GM12878 (cell line): Measurements from ENCODE around the gene IGFBP2. TPM values are rescaled to one million over a fixed set of nuclear protein-coding genes. Genes with fewer than 3 reads are reported as not detected.
A peak's percentile ranks its signal among the peaks of the same experiment; 100 is the strongest.

ENCODE experiments used
- ATAC-seq: fragments of 200-7000 bp; cut with Tn5 transposase; 3 replicates; pipeline ENCODE4 v1.9.1; 2020; ENCODE audit warnings: mild to moderate bottlenecking, moderate library complexity
- BruUV-seq: library from RNA; stranded (reverse); fragments of 400-500 nt; replicated peaks from 2 replicates; lab custom pipeline; 2021; lab: Mats Ljungman, UMichigan
- CTCF ChIA-PET: fragments of 300-600 bp; sonication (Branson Sonifier 250); formaldehyde crosslinking; extraction: SDS; loops from one replicate; lab custom pipeline; 2021; ENCODE audit warnings: inconsistent platforms; lab: Yijun Ruan, JAX
- POLR2A ChIA-PET: fragments of 350-600 bp; formaldehyde crosslinking; extraction: SDS; loops from one replicate; lab custom pipeline; 2021; ENCODE audit warnings: inconsistent platforms; lab: Charles Lee
- RAD21 ChIA-PET: fragments of 300-600 bp; sonication (Branson Sonifier 250); formaldehyde crosslinking; loops from one replicate; lab custom pipeline; 2023; ENCODE audit warnings: antibody characterized with exemption; ENCODE audit not compliant: unreplicated experiment; lab: Charles Lee
- SMC1A ChIA-PET: fragments of 300-600 bp; sonication (Branson Sonifier 250); formaldehyde crosslinking; loops from one replicate; lab custom pipeline; 2023; ENCODE audit not compliant: unreplicated experiment, uncharacterized antibody; lab: Charles Lee
- DNase-seq: peaks from one replicate; pipeline ENCODE4 v3.0.0-alpha.2; 2011; ENCODE audit warnings: low read depth, low spot score
- FAIRE-seq: peaks from 3 replicates; lab custom pipeline; 2011; peaks lifted over from hg19 to GRCh38; lab: Jason Lieb, UNC
- H2AFZ ChIP-seq: 2 replicates; pipeline ENCODE4 v1.6.0; 2011; ENCODE audit warnings: low read depth, low read length, control low read depth; ENCODE audit not compliant: control insufficient read depth
- H3K27ac ChIP-seq: 2 replicates; pipeline ENCODE4 v1.5.1; 2011; ENCODE audit warnings: control low read depth; ENCODE audit not compliant: control insufficient read depth, insufficient read depth
- H3K27me3 ChIP-seq, 2 experiments: replicated peaks in 1 of 2; 2 replicates each; pipeline versions ENCODE4 v1.6.0 to v1.6.1; 2011; ENCODE audit warnings: low read length in 1 of 2; ENCODE audit not compliant: control insufficient read depth in 2 of 2, insufficient read depth in 2 of 2
- H3K36me3 ChIP-seq, 2 experiments: 2 replicates each; pipeline ENCODE4 v1.5.1; 2011; ENCODE audit warnings: low read length in 1 of 2; ENCODE audit not compliant: control insufficient read depth in 2 of 2, insufficient read depth in 2 of 2
- H3K4me1 ChIP-seq: 2 replicates; pipeline ENCODE4 v1.6.1; 2011; ENCODE audit warnings: mild to moderate bottlenecking, low read length, moderate library complexity, mixed read lengths; ENCODE audit not compliant: control insufficient read depth, insufficient read depth
- H3K4me2 ChIP-seq: 2 replicates; pipeline ENCODE4 v1.6.0; 2011; ENCODE audit warnings: control low read depth; ENCODE audit not compliant: control insufficient read depth, insufficient read depth
- H3K4me3 ChIP-seq: fragments of 200-600 bp; sonication (generic); 2 replicates; pipeline ENCODE4 v1.5.1; 2016
- H3K79me2 ChIP-seq: 2 replicates; pipeline ENCODE4 v1.6.0; 2011; ENCODE audit warnings: low read length; ENCODE audit not compliant: control insufficient read depth, insufficient read depth
- H3K9ac ChIP-seq: 2 replicates; pipeline ENCODE4 v1.8.0; 2011; ENCODE audit warnings: low read length, control low read depth, mixed read lengths; ENCODE audit not compliant: control insufficient read depth, insufficient read depth
- H3K9me3 ChIP-seq: replicated peaks from 3 replicates; pipeline ENCODE4 v1.5.1; 2011; ENCODE audit warnings: mild to moderate bottlenecking, low read length; ENCODE audit not compliant: control insufficient read depth, insufficient read depth
- H4K20me1 ChIP-seq: 2 replicates; pipeline ENCODE4 v1.6.0; 2011; ENCODE audit not compliant: control insufficient read depth, insufficient read depth
- CBX5 ChIP-seq: sonication (generic); IDR thresholded peaks from 2 replicates; pipeline ENCODE4 v1.6.1; 2016; ENCODE audit warnings: low read depth, moderate library complexity, mild to moderate bottlenecking, inconsistent platforms
- IKZF1 ChIP-seq: fragments of 450-650 bp; conservative IDR thresholded peaks from 2 replicates; pipeline ENCODE4 v1.6.1; 2017; ENCODE audit warnings: antibody characterized with exemption, mild to moderate bottlenecking
- SMC3 ChIP-seq: IDR thresholded peaks from 2 replicates; pipeline ENCODE4 v1.6.1; 2011; ENCODE audit warnings: low read length, improper control_type of control experiment, borderline replicate concordance
- SREBF1 ChIP-seq: IDR thresholded peaks from 2 replicates; pipeline ENCODE4 v1.6.1; 2012; ENCODE audit warnings: mild to moderate bottlenecking, low read length
- WGBS: methylation state at CpG from one replicate; pipeline ENCODE4 v1.1.6; 2016; ENCODE audit warnings: low lambda C conversion rate; ENCODE audit not compliant: insufficient replicate concordance, insufficient coverage; ENCODE audit errors: missing lambda C conversion rate; 5-methylcytosine and 5-hydroxymethylcytosine counted together
- in situ Hi-C: fragments of 300-500 bp; cut with MboI; formaldehyde crosslinking; loops from 9 replicates; pipeline ENCODE4 v1.14.3; 2018; ENCODE audit warnings: mixed read lengths
- intact Hi-C: fragments of 100-400 bp; cut with micrococcal nuclease; formaldehyde crosslinking; loops from one replicate; pipeline ENCODE4 v1.14.2; 2022; ENCODE audit not compliant: unreplicated experiment
- polyA plus RNA-seq, 11 experiments: library from polyadenylated mRNA; depleted of rRNA in 4 of 11; unstranded in 6 of 11; stranded (reverse) in 5 of 11; fragments of >200 nt; fragmentation: Nextera tagmentation in 4 of 11; fragmentation: Illumina TruSeq in 1 of 11; extraction: Ambion mirVana in 4 of 11; extraction: Trizol in 1 of 11; gene quantifications; 1 replicate in 1 of 11; 2 replicates in 10 of 11; pipeline versions ENCODE4 v1.2.1 to v1.2.3, GENCODE V29; 2011 to 2016; ENCODE audit warnings: inconsistent platforms in 2 of 11, missing spikeins in 2 of 11, low read depth in 1 of 11
- total RNA-seq, 4 experiments: library from RNA; depleted of rRNA in 3 of 4; stranded (reverse); fragments of >200 nt in 3 of 4; fragmentation: Illumina TruSeq in 1 of 4; extraction: Trizol in 1 of 4; gene quantifications; 2 replicates each; pipeline versions ENCODE4 v1.2.1 to v1.2.3, GENCODE V29; 2013 to 2021
- TF ChIP-seq, protein P1 (sequence below), 3 experiments: IDR thresholded peaks in 2 of 3; conservative IDR thresholded peaks in 1 of 3; 2 replicates each; pipeline ENCODE4 v1.5.1; 2011; ENCODE audit warnings: low read depth in 3 of 3, low read length in 3 of 3, mild to moderate bottlenecking in 3 of 3, control low read depth in 2 of 3, moderate library complexity in 2 of 3, inconsistent platforms in 1 of 3, mixed read lengths in 1 of 3; ENCODE audit not compliant: control insufficient read depth in 2 of 3, insufficient read depth in 1 of 3; ENCODE audit errors: extremely low read depth in 1 of 3

Gene IGFBP2
- total and polyA plus RNA-seq, 10 of the 15 experiments (the other 5 are each of a cell fraction or from before 2014, with no cell fraction given) = 0.11 to 1.5 (median 0.38) TPM; not detected in 5

DNA sequence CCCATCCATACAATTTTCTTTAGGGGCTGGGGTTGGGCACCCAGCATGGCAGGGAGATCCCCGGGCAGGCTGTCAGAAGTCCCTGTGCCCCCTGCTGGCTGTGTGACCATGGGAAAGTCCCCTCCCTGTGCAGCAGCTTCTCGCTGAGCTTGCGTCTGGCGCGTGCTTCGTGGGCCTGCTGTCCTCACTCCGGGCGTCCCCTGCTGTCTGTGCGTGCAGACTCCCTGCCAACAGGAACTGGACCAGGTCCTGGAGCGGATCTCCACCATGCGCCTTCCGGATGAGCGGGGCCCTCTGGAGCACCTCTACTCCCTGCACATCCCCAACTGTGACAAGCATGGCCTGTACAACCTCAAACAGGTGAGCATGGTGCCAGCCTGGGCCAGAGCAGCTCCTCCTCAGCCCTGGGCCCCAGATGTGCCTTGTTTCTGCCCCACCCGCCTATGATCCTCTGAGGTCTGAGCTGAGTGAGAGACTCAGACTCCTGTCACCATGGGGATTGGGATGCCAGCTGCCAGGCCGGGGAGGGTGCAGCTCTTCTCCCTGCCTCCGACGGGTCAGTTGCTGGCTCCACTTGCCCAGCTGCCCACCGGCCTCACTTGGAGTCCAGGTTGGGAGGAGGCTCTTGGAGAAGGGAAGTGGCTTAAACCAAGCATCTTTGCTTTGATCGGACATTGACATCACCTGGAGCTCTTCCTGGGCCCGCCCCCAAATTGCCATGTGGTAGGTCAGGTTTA, 28.6 kb downstream of the IGFBP2 start:
- no peak overlapping the region for H3K4me2 ChIP-seq
- no peaks in the 10 kb centered on the region for H3K27me3 ChIP-seq
- no peak overlapping the region for H3K9ac ChIP-seq
- H3K27ac ChIP-seq = no peak overlapping the region
- intact Hi-C loops (loop anchor here (10.0 kb wide), 3 partner anchors 247 to 627 kb away; partner anchors contain the start of gene SMARCAL1), in situ Hi-C loops (loop anchor here (10.0 kb wide), 2 partner anchors 447 to 717 kb away; no protein-coding TSS in a partner anchor)
- ChIA-PET SMC1A (interaction anchor here (1.2 to 12.7 kb wide), 5 partner anchors 142 to 440 kb away, joined by 4 to 226 read pairs (median 5); no protein-coding TSS in a partner anchor), CTCF (interaction anchor here (0.7 to 14.2 kb wide), 10 partner anchors 12 to 552 kb away, joined by 3 to 475 read pairs (median 4); no protein-coding TSS in a partner anchor), RAD21 (interaction anchor here (0.9 to 12.2 kb wide), 3 partner anchors 141 to 521 kb away, joined by 3 to 239 read pairs (median 3); no protein-coding TSS in a partner anchor), POLR2A (interaction anchor here (0.5 kb wide), 1 partner anchor 192 kb away, joined by 4 read pairs; no protein-coding TSS in a partner anchor)
- ATAC-seq (peak; percentile 51), DNase-seq (no peak), FAIRE-seq (no peak)
- H3K36me3 ChIP-seq = no peaks in the 10 kb centered on the region
- no peaks in the 10 kb centered on the region for H4K20me1 ChIP-seq
- no peak overlapping the region for H3K4me3 ChIP-seq
- BruUV-seq = no TSS peak
- no peaks in the 10 kb centered on the region for H3K4me1 ChIP-seq
- TF ChIP-seq IKZF1 (0 out of 2 replicates have a peak, but pooled peaks have one; percentile 12), SMC3 (peak; percentile 34; the same call in 1 of the 2 replicates), SREBF1 (no peak), CBX5 (no peak)
- TF ChIP-seq, protein P1, sequence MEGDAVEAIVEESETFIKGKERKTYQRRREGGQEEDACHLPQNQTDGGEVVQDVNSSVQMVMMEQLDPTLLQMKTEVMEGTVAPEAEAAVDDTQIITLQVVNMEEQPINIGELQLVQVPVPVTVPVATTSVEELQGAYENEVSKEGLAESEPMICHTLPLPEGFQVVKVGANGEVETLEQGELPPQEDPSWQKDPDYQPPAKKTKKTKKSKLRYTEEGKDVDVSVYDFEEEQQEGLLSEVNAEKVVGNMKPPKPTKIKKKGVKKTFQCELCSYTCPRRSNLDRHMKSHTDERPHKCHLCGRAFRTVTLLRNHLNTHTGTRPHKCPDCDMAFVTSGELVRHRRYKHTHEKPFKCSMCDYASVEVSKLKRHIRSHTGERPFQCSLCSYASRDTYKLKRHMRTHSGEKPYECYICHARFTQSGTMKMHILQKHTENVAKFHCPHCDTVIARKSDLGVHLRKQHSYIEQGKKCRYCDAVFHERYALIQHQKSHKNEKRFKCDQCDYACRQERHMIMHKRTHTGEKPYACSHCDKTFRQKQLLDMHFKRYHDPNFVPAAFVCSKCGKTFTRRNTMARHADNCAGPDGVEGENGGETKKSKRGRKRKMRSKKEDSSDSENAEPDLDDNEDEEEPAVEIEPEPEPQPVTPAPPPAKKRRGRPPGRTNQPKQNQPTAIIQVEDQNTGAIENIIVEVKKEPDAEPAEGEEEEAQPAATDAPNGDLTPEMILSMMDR (IDR thresholded peaks at IDR 0.05 in 2 of 3, conservative IDR thresholded peaks at IDR 0.05 in 1 of 3; ENCODE audit: control insufficient read depth in 2 of 3, extremely low read depth in 1 of 3, insufficient read depth in 1 of 3, low read depth in 3 of 3, low read length in 3 of 3) = peak in 1 of 3 experiments; percentile 37; a peak in 1 of 6 replicates
- 51% methylated on average over 20 of the region's 20 CpGs for WGBS
- H3K9me3 ChIP-seq = no peaks in the 10 kb centered on the region
- H3K79me2 ChIP-seq = no peaks in the 10 kb centered on the region
- no peak overlapping the region for H2AFZ ChIP-seq
